ENCODE results near the gene C1QL4. TPM values are rescaled to one million over a fixed set of nuclear protein-coding genes. Genes with fewer than 3 reads are reported as not detected.
A peak's percentile ranks its signal among the peaks of the same experiment; 100 is the strongest.
"Not testable (repeated sequence)": the region's sequence is repeated elsewhere in the genome, so short reads cannot be mapped to it uniquely, and the experiment has no call there.

Gene C1QL4
- not detected for total RNA-seq

DNA sequence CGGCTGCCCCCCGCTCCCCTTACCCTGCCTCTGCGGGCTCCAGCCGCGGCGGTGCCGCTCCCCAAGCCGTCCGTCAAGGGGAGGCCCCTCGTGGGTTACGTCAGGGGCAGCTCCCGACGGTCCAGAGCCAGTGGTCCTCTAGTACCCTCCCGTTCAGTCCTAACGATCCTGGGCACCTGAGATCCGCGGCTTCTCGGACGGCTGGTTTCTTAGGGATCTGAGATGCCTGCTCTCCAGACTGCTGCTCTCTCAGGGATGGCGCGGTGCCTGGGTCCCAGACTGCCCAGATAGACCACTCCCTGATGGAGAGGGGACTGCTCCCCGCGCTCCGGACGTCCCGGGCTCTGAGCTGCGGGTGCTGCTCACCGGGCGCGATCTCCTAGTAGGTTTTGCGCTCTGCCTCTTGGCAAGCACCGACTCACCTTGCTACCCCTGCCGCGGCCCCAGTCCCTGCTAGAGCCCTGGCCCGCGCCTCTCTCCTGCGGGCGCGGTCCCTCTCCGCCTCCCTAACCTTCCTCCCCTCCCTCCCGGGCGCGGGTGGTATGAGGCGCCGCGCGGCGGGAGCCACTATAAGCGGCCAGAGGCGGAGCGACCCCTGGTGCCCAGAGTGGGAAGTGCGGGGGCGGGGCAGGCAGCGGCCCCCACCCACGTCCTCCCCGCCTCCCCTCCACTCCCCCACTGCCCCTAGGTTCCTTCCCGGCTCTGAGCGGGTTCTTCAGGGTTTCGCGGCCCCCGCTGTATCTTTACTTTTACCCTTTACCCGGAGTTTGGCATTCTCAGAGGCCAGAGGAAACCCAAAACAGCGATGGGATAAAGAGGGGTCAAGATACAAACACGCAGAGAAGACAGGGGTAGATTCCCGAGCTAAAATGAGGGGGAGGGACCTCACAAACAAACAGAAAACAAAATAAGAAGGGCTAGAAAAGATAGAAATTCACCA lies at the start of gene C1QL4:
TSS of gene C1QL4 (minus strand) at position 544 of the 940 bp plus-strand sequence. CDS start 711 bp downstream, outside the sequence.
- DNase-seq (ENCODE audit: low spot score) = peak; percentile 82

DNA sequence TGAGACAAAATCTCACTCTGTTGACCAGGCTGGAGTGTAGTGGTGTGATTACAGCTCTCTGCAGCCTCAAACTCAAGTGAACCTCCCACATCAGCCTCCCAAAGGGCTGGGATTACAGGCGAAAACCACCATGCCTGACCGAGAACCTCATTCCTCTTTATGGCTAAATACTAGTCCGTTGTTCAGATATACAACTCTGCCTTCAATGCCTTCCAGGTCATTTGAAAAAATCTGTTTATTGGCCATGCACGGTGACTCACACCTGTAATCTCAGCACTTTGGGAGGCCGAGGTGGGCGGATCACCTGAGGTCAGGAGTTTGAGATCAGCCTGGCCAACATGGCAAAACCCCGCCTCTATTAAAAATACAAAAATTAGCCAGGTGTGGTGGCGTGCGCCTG lies 43.2 kb upstream of the C1QL4 start:
- DNase-seq (ENCODE audit: low spot score) = not testable (repeated sequence)

DNA sequence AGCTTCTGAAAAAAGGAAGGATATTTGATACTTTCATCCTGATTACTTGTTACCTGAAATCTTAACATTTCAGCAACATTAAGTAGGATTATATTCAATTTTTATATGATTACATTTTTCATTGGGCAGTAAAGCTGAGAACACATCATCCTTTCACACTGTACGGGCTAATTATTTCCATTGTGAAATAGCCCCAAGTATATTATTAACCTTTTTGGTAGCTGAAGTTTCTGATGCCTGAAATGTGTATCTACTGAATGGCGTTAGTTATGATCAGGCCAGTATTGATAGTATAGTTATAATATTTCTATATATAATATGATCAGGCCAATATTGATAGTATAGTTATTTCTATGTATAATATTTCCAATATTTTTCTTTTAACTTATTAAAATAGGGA lies 40.4 kb upstream of the C1QL4 start:
- no peak for DNase-seq (ENCODE audit: low spot score)

DNA sequence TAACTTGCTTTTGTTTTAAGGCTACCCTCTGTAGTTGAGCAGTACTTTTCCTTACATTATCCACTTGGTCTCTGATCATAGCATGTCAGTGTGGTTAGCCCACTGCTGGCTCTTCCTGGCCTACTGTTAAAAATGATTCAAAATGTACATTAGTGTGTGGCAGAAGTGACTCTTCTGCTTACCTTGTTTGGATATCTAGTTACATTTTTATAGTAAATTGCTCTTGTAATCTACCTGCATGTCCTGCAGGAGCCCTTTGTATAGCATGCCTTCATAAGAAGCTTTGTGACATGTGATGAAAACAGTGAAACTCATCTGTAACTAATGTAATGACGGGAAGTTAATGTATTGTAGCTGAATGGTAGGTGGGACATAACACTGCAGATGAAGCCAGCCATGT lies 38.4 kb upstream of the C1QL4 start:
- no peak for DNase-seq (ENCODE audit: low spot score)

DNA sequence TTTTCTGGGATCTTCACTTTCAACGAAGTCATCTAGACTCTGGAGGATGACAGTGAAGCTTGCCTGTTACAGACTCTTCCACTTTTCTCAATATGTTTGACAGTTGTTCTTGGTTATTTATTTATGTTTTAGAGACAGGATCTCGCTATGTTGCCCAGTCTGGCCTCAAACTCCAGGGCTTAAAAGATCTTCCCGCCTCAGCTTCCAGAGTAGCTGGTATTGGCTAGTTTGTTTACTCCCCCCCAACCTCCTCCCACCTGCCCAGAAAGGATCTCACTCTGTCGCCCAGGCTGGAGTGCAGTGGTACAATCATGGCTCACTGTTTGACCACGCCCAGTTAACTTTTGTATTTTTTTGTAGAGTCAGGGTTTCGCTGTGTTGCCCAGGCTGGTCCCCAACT lies 33.6 kb upstream of the C1QL4 start:
- no peak for DNase-seq (ENCODE audit: low spot score)

DNA sequence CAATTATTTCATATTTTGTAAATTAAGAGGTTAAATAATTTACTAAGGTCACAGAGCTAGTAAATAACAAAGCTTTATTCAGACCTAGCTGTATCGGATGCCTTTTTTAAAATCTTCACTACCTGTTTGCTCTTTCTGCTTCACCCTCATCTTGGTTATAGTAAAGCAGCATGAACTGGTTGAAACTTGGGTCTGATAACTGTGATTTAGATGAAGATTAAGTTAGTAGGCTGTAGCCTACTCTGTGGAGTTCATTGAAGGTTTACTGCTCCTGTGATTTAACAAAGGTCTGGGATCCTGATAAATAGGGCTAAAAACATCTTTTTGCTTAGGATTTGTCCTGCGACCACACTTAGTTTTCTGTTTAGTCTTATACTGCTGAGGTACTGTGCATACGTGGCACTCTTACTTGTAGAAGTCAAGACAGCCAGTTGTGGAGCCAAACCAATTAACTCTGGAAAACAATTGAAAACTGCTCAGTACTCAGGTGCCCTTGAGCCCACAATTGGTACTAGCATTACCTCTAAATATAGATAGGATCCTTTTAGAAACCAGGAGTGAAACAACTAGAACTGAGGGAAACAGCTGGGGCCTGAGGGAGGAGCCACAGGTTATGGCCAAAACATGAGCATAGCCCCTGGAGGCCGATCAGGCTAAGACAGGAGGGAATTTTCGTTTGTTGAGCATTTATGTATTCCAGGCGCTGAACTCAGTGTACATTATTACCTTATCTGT lies 32.6 kb upstream of the C1QL4 start:
- DNase-seq (ENCODE audit: low spot score) = no peak

DNA sequence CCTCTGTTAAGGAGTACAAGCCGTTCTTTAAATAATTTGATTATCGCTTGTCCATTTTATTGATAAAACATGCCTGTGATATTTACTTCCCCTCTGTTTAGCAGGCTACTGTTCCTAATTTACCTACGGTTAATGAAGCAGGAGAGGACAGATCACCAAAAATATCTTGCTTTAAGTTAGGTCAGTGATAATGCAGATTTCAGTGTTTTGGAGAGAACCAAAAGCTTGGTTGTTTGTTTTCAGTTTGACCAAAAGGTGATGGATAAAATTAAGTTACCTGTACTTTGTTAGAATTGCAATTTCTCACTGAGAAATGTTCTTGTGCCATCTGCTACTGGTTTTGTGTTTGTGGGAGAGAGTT lies 31.2 kb upstream of the C1QL4 start:
- no peak for DNase-seq (ENCODE audit: low spot score)

DNA sequence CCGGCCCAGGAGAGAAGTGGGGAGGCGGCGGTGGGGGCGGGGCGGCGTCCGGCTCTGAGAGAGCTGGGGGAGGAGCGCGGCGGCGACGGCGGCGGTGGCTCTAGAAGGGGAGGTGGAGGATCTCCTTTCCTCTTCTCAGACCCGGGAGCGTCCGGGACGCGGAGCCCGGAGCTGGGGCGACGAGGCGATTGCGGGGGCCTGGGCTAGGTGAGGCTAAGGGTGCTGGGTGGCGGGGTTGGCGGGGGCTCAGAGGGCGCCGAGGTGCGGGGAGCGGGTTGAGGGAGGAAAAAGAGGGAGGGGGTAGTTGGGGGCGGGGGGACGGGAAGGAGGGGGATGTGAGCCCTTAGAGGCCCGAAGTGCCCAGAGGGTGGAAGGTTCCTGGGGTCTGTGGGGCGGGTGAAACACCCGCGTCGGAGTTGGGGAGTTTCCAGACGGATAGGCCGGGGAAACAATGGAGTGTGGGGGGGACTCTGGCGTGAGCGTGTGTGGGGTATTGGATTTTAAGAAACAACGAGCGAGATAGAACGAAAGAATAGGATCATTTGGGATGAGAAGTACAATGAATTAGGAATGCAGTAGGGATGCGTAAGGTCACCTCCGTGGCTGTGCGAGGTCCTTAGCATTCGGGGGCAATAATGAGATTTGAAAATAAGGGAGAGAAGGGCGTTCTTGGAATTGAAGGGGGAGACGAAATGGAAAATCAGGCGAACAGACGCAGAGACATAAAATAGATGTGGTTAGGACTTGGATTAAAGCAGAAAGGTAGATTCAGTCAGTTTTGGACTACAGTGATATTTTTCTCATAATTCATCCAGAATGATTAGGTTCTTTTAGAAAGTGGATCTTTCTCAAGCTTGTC lies 30.6 kb upstream of the C1QL4 start, which contains the start of gene SPATS2:
TSS of gene SPATS2 (plus strand) at position 82 of the 859 bp plus-strand sequence. CDS start 93,551 bp downstream, outside the sequence.
- DNase-seq (ENCODE audit: low spot score) = peak; percentile 93

DNA sequence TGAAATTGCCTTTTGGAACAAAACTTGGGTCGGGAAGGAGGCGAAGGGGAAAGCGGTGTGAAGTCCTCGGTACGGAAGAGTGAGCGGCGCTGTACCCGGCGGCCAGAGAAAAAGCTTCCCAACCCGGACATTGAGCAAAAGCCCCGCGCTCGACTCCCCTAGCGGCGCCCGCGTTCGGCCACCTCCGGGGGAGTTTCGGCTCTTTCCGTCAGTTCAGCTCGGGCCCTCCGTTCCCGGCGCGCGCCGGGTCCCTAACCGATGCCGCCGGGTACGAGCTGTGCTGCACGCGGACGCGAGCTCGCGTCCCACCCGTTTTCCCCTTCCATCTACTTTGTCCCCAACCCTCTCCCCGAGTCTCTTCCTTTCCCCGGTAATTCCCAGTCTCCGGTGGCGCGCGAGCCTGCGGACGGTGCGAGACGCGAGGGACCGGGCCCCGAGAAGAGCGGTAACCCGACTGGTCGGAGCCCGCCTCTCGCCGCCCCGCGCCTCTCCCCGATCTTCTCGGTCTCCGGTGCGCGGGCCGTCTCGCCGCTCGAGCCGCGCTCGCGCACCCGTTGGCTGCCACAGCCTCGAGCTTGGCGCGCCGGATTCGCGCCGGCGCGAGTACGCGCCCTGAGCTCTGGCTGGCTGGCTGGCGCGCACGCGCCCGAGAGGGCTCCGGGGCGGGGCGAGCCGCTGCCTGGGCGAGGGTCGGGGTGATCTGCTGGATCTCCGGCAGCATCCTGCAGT lies 29.8 kb upstream of the C1QL4 start:
- DNase-seq (ENCODE audit: low spot score) = peak; percentile 88

DNA sequence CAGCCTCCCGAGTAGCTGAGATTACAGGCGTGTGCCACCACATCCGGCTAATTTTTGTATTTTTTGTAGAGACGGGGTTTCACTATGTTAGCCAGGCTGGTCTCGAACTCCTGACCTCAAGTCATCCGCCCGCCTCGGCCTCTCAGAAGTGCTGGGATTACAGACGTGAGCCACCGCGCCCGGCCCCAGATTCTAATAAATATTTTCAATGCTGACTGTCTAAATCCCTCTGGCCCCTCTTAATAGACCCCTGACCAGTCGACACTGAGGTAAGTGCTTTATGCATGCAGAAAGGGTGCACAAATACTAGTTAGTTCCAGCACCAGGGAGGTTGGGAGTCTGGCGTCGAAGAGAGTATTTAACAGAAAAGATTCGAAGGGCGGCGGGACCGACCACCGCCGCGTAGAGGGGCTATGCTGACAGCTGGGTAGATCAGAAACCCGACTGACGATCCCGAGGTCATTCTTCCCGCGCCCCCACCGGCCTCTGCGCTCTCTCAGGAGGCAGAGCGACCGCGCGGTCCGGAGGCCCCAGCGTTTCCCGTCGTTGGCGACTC lies 29.2 kb upstream of the C1QL4 start:
- no peak for DNase-seq (ENCODE audit: low spot score)

DNA sequence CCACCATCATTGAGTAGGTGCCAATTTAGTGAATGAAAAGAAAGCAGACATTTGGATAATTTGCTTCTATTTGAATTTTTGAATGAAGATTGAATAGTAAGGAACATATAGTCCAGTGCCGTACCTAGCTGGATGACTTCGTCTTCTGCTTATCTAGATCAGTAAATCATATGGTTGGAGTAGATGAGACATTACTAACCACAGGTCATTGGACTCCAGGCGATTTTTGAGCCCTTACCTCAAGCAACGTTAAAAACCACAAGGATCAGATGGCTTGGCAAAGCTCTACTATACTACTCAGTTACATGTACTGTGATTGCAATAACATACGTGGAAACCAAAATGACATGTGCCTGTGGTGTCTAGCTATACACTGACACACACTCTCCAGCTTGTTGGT lies 28.6 kb upstream of the C1QL4 start:
- no peak for DNase-seq (ENCODE audit: low spot score)

DNA sequence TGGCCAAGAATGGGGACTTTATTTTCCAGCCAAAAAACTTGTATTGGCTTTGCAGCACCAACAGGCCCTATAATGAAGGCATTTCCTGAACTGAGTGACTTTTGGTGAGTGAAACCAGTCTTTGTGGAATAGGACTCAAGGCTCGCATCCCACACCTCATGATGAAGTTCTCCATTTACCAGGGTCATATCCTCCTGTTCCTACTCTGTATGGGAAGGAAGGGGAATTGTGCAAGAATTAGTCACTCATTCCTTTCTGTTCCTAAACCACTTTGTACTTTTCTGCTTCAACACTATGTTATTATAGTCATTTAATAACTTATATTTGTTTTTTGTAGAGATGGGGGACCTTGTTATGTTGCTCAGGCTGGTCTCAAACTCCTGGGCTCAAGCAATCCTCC lies 28.0 kb upstream of the C1QL4 start:
- DNase-seq (ENCODE audit: low spot score) = no peak

DNA sequence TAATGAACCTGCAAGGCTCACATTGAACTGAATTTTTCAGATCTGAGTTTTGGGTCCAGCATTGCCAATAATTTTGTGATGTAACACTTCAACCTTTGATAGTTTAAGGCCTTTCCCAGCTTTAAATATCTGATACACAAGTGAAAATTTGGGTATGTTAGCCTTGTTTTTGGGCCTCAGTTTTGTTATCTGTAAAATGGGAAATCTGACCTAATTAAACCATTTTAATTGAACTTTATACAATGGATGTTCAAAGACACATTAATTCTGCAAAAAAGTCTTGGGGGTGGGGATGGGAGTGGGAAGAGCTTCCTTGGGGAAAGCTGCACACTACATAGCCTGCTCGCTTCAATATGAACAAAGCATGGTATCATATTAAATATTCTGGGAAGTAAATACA lies 25.1 kb upstream of the C1QL4 start:
- DNase-seq (ENCODE audit: low spot score) = no peak

DNA sequence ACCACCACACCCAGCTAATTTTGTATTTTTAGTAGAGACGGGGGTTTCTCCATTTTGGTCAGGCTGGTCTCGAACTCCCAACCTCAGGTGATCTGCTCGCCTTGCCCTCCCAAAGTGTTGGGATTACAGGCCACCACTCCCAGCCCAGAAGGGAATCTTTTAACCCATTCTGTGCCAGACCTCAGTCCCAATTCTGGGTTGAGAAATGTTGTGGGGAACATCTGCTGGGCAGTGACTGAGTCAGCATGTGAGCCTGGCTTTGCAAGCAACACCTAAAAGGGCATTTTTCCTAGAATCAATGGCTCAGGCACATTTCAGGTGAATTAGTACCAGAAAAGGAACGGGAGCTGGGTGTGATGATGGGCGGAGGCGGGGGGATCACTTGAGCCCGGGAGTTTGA lies 22.7 kb upstream of the C1QL4 start:
- DNase-seq (ENCODE audit: low spot score) = no peak

DNA sequence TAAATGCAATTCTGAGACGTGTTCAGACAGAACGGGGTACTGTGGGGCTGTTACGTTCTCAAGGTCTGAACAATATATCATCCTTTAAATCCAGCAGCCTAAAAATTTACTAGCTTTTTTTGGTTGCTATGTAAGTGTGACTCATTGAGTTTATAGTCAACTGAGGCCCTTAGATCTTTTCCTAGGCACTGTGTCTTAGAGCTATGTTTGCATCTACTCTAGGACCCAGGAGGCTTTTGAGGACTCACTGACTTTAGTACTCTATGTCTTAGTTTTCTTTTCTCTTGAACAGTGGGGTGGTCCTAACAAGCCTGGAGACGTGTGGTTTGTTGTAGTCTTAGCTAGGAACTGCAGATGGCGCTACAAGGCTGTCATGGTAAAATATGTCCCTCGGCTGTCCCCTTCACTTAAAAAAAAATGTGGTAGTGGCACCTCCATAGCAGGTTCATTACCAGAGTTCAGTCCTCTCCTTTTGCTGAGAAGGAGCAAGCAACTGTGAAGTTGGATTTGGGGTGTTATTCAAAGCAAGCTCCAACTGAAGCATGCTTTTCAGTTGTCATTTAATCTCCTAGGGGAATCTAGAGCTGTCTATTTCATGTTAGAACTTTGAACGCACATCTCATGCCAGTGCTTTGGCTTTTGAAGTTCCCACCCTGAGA lies 21.6 kb upstream of the C1QL4 start:
- DNase-seq (ENCODE audit: low spot score) = no peak

DNA sequence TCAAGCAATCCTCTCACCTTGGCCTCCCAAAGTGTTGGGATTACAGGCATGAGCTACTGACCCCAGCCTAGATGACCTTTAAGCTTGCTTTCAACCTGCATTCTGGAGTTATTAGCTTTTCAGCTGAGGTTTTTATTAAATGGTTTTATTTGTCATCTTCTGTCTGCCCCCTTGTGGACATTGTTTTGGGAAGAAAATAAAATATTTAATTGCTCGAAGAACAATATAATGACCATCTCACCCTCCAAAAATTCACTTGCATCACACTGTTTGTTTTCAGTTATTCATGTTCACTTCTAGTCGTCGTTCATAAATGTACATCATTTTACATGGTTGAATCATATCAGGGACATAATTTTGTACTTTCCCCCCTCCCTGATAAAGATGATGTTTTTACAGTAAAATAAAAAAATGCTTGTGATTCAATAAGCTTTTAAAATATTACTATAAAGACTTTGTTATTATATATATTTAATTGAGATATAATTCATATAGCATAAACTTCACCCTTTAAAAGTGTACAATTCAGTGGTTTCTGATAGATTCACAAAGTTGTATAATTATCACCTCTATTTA lies 20.2 kb upstream of the C1QL4 start:
- no peak for DNase-seq (ENCODE audit: low spot score)

DNA sequence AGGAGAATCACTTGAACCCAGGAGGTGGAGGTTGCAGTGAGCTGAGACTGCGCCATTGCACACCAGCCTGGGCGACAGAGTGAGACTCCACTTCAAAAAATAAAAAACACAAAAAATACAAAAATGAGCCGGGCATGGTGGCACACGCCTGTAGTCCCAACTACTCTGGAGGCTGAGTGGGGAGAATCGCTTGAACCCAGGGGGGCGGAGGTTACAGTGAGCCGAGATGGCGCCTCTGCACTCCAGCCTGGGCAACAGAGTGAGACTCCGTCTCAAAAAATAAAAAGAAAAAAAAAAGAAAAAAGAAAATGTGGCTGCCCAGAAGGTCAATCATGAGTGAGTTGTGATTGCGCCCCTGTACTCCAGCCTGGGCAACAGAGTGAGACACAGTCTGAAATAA lies 18.9 kb upstream of the C1QL4 start:
- DNase-seq (ENCODE audit: low spot score) = no peak

DNA sequence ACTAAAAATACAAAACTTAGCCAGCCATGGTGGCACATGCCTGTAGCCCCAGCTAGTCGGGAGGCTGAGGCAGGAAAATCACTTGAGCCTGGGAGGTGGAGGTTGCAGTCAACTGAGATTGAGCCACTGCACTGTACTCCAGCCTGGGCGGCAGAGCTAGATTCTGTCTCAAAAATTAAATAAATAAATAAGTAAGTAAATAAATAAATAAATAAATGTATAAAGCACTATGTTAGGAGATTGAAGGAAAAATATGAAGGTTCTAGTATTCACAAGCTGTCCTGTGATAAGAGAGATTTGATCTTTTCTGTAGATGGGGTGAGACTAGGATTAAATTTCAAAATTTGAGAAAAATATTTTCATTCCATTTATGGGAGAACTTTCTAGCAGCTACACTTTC lies 15.4 kb upstream of the C1QL4 start:
- DNase-seq (ENCODE audit: low spot score) = no peak

DNA sequence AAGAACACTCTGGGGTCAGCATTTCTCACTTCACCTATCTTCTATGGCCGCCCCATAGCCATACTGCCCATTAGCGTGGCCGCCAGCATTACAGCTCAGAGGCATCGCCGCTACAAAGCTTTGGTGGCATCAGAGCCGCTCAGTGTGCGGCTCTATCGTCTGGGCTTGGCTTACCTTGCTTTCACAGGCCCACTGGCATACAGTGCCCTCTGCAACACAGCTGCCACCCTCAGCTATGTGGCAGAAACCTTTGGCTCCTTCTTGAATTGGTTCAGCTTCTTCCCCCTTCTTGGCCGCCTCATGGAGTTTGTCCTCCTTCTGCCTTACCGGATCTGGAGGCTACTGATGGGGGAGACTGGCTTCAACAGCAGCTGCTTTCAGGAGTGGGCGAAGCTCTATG lies 12.3 kb upstream of the C1QL4 start:
- DNase-seq (ENCODE audit: low spot score) = no peak

DNA sequence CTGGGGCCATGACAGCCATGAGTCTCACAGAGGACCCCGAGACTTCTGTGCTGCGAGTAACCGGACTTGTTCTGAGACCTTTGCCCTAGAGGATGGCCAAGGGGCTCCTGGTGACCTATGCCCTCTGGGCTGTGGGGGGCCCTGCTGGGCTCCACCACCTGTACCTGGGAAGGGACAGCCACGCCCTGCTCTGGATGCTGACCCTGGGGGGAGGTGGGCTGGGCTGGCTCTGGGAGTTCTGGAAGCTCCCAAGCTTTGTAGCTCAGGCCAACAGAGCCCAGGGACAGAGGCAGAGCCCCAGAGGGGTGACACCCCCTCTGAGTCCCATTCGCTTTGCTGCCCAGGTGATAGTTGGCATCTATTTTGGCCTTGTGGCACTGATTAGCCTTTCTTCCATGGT lies 11.8 kb upstream of the C1QL4 start:
- DNase-seq (ENCODE audit: low spot score) = no peak
